GM21360 (cell line): ENCODE results near the gene FGD2.

Experiments
- ATAC-seq: cut with Tn5 transposase; IDR thresholded peaks from one replicate; pipeline ENCODE4 v1.9.1; 2021; ENCODE audit warnings: mild to moderate bottlenecking, moderate library complexity; ENCODE audit not compliant: unreplicated experiment

FGD2 gene

GRCh38 chr6:37005061-37005810 lies at the start of gene FGD2:
Gene FGD2, plus strand, starts transcription at chr6:37005655. Its CDS starts 163 bp downstream, at chr6:37005818.
- ATAC-seq = peak; percentile 57

DNA sequence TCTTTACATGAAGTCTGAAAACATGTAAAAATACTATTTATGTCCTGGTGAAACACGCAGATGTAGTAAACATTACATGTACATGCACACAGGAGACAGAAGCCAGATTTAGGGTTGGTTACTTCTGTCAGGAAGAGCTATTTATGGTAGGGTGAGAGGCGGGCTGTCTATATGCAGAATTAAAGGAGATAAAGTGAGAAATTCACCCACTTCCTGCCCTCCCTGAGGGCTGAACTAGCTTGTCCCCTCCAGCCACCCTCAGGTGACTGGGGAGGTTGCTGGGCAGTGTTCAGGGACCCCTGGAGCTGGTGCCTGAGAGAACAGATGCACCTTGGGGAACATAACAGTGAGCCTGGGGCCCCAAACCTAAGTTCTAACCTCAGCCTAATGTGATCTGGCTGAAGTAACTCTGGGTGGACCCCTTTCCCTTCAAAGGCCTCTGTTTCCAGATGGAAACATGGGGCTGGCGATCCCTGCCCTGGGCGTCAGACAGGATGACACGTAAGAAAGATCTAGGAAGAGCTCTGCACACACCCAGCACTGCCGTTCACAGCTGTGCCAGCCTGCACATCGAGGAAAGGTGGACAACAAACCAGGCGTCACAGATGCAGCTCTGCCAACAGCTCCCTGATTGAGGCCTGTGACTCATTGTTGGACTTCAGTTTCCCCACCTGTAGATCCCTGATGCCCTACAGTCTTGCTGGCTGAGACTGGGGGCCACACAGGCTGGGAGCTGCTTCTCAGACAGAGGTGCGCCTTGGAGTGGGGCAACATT lies 49.6 kb upstream of the FGD2 start:
- ATAC-seq = no peak

GRCh38 chr6:36956446-36956820 lies 49.0 kb upstream of the FGD2 start:
- no peak for ATAC-seq

- no peak for ATAC-seq
Measured at GRCh38 chr6:36957773-36958271, 47.6 kb upstream of the FGD2 start.

- no peak for ATAC-seq
Measured at GRCh38 chr6:36958775-36959554, 46.5 kb upstream of the FGD2 start.

- ATAC-seq = no peak
Measured at GRCh38 chr6:36959555-36960250, 45.8 kb upstream of the FGD2 start.

- ATAC-seq = no peak
Measured at GRCh38 chr6:36961441-36962435, 43.7 kb upstream of the FGD2 start.

- ATAC-seq = no peak
Measured at GRCh38 chr6:36962874-36963273, 42.6 kb upstream of the FGD2 start.

GRCh38 chr6:36963451-36964290 lies 41.8 kb upstream of the FGD2 start:
- ATAC-seq = no peak

- no peak for ATAC-seq
Measured at GRCh38 chr6:36964349-36964748, 41.1 kb upstream of the FGD2 start.

- ATAC-seq = no peak
Measured at GRCh38 chr6:36964908-36965307, 40.5 kb upstream of the FGD2 start.

GRCh38 chr6:36967301-36967700 lies 38.2 kb upstream of the FGD2 start:
- ATAC-seq = no peak

- no peak for ATAC-seq
Measured at GRCh38 chr6:36967757-36968156, 37.7 kb upstream of the FGD2 start.

GRCh38 chr6:36968266-36968977 lies 37.0 kb upstream of the FGD2 start:
- no peak for ATAC-seq

DNA sequence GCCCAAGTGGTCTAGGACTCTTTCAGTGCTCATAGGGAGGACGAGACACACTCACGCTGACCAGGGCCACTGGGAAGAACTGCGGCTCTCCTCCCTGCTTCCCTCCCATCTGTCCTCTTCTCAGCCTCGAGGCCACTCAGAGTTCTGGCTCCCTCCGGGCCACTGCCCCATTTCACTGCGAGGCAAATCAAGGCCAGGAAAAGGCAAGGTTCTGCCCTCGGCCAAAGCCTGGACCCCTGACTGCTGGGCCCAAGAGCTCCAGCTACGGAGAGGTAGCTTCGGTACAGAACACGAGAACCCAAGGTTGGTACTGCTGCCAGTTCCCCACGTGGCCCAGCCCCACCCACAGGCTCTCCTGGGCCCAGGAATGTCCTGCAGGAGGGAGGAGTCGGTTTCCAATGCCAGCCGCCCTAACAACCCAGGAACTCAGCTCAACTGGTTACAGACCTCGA lies 36.2 kb upstream of the FGD2 start:
- ATAC-seq = no peak

GRCh38 chr6:36969988-36970891 lies 35.2 kb upstream of the FGD2 start:
- no peak for ATAC-seq
